Measurements from ENCODE around the gene FAM168A.

GRCh38 chr11:73578592-73579185, 19.2 kb downstream of the FAM168A start:
- TF ChIP-seq, protein P1, sequence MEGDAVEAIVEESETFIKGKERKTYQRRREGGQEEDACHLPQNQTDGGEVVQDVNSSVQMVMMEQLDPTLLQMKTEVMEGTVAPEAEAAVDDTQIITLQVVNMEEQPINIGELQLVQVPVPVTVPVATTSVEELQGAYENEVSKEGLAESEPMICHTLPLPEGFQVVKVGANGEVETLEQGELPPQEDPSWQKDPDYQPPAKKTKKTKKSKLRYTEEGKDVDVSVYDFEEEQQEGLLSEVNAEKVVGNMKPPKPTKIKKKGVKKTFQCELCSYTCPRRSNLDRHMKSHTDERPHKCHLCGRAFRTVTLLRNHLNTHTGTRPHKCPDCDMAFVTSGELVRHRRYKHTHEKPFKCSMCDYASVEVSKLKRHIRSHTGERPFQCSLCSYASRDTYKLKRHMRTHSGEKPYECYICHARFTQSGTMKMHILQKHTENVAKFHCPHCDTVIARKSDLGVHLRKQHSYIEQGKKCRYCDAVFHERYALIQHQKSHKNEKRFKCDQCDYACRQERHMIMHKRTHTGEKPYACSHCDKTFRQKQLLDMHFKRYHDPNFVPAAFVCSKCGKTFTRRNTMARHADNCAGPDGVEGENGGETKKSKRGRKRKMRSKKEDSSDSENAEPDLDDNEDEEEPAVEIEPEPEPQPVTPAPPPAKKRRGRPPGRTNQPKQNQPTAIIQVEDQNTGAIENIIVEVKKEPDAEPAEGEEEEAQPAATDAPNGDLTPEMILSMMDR (conservative IDR thresholded peaks at IDR 0.05 in 1 of 2, IDR thresholded peaks at IDR 0.05 in 1 of 2; ENCODE audit: low read depth in 1 of 2, low read length in 2 of 2) = no peak
- TF ChIP-seq EZH2 (IDR thresholded peaks at IDR 0.05; ENCODE audit: low read length, missing control alignments) = no peak
